HEK293 (cell line): ENCODE data around the gene CACNA1H.
"Not testable (repeated sequence)": the region's sequence is repeated elsewhere in the genome, so short reads cannot be mapped to it uniquely, and the experiment has no call there.

Experiments used
- CTCF ChIA-PET: fragments of 350-600 bp; formaldehyde crosslinking; extraction: SDS; loops from one replicate; lab custom pipeline; 2021; ENCODE audit warnings: antibody characterized with exemption; lab: Yijun Ruan, JAX
- POLR2A ChIA-PET: fragments of 300-600 bp; formaldehyde crosslinking; extraction: SDS; loops from one replicate; lab custom pipeline; 2020; ENCODE audit warnings: antibody characterized with exemption, inconsistent platforms; lab: Yijun Ruan, JAX
- H3K27ac ChIP-seq: fragments of 200-500 bp; sonication (Bioruptor generic); 2 replicates; pipeline ENCODE4 v1.5.1; 2014; ENCODE audit warnings: low read depth, low read length, control low read depth, inconsistent platforms; ENCODE audit errors: extremely low read depth
- H3K36me3 ChIP-seq, 2 experiments: fragments of 200-500 bp in 1 of 2; sonication (Bioruptor generic) in 1 of 2; 1 replicate in 1 of 2; 2 replicates in 1 of 2; pipeline ENCODE4 v1.5.1; 2014 to 2017; ENCODE audit warnings: inconsistent platforms in 2 of 2, low read length in 2 of 2; ENCODE audit not compliant: control insufficient read depth in 2 of 2, insufficient read depth in 1 of 2
- H3K4me1 ChIP-seq: fragments of 200-500 bp; sonication (Bioruptor generic); 2 replicates; pipeline ENCODE4 v1.5.1; 2014; ENCODE audit warnings: mild to moderate bottlenecking, low read length, inconsistent platforms; ENCODE audit not compliant: control insufficient read depth, insufficient read depth
- H3K4me3 ChIP-seq: 2 replicates; pipeline ENCODE4 v1.5.1; 2011; ENCODE audit warnings: low read depth, mild to moderate bottlenecking, control low read depth, low read length, moderate library complexity
- H3K9me3 ChIP-seq: fragments of 200-500 bp; sonication (Bioruptor generic); 2 replicates; pipeline ENCODE4 v1.5.1; 2014; ENCODE audit warnings: low read depth, low read length, inconsistent platforms; ENCODE audit not compliant: control insufficient read depth, insufficient read depth
- GLIS1 ChIP-seq: fragments of 450-650 bp; formaldehyde crosslinking; IDR thresholded peaks from 2 replicates; pipeline ENCODE4 v1.5.1; 2016; ENCODE audit warnings: missing biosample characterization, missing genetic modification characterization
- SP2 ChIP-seq: fragments of 450-650 bp; formaldehyde crosslinking; IDR thresholded peaks from 2 replicates; pipeline ENCODE4 v1.5.1; 2016; ENCODE audit warnings: missing biosample characterization, missing genetic modification characterization
- ZBTB44 ChIP-seq: fragments of 450-650 bp; IDR thresholded peaks from 2 replicates; pipeline ENCODE4 v1.5.1; 2018; ENCODE audit warnings: missing biosample characterization, mild to moderate bottlenecking, missing genetic modification characterization
- ZBTB7A ChIP-seq: fragments of 450-650 bp; formaldehyde crosslinking; IDR thresholded peaks from 2 replicates; pipeline ENCODE4 v1.5.1; 2016; ENCODE audit warnings: low read depth, missing biosample characterization, missing genetic modification characterization
- ZFP37 ChIP-seq: fragments of 450-650 bp; formaldehyde crosslinking; IDR thresholded peaks from 2 replicates; pipeline ENCODE4 v1.5.1; 2016; ENCODE audit warnings: missing biosample characterization, missing genetic modification characterization
- ZNF121 ChIP-seq: fragments of 450-650 bp; formaldehyde crosslinking; IDR thresholded peaks from 2 replicates; pipeline ENCODE4 v1.5.1; 2016; ENCODE audit warnings: missing biosample characterization, missing genetic modification characterization
- ZNF16 ChIP-seq: fragments of 450-650 bp; formaldehyde crosslinking; IDR thresholded peaks from 2 replicates; pipeline ENCODE4 v1.5.1; 2016; ENCODE audit warnings: low read depth, missing biosample characterization, missing genetic modification characterization
- ZNF18 ChIP-seq: fragments of 450-650 bp; formaldehyde crosslinking; IDR thresholded peaks from 2 replicates; pipeline ENCODE4 v1.5.1; 2016; ENCODE audit warnings: missing biosample characterization, missing genetic modification characterization
- ZNF335 ChIP-seq: fragments of 450-650 bp; formaldehyde crosslinking; conservative IDR thresholded peaks from 2 replicates; pipeline ENCODE4 v1.5.1; 2016; ENCODE audit warnings: missing biosample characterization, missing genetic modification characterization
- ZNF521 ChIP-seq: fragments of 450-650 bp; formaldehyde crosslinking; IDR thresholded peaks from 2 replicates; pipeline ENCODE4 v1.5.1; 2017; ENCODE audit warnings: missing biosample characterization, mild to moderate bottlenecking, missing genetic modification characterization
- ZNF600 ChIP-seq: fragments of 450-650 bp; formaldehyde crosslinking; IDR thresholded peaks from 2 replicates; pipeline ENCODE4 v1.5.1; 2016; ENCODE audit warnings: missing biosample characterization, missing genetic modification characterization
- ZSCAN4 ChIP-seq: fragments of 450-650 bp; formaldehyde crosslinking; IDR thresholded peaks from 2 replicates; pipeline ENCODE4 v1.5.1; 2017; ENCODE audit warnings: missing biosample characterization, missing genetic modification characterization
- TF ChIP-seq, protein P1 (sequence below): fragments of 450-650 bp; formaldehyde crosslinking; IDR thresholded peaks from 2 replicates; pipeline ENCODE4 v1.5.1; 2016; ENCODE audit warnings: missing biosample characterization, missing genetic modification characterization
- TF ChIP-seq, protein P2 (sequence below): fragments of 450-650 bp; formaldehyde crosslinking; IDR thresholded peaks from 2 replicates; pipeline ENCODE4 v1.5.1; 2016; ENCODE audit warnings: missing biosample characterization, missing genetic modification characterization

Gene CACNA1H

GRCh38 chr16:1188432-1189189, 35.7 kb downstream of the CACNA1H start (continued):
- TF ChIP-seq, protein P1, sequence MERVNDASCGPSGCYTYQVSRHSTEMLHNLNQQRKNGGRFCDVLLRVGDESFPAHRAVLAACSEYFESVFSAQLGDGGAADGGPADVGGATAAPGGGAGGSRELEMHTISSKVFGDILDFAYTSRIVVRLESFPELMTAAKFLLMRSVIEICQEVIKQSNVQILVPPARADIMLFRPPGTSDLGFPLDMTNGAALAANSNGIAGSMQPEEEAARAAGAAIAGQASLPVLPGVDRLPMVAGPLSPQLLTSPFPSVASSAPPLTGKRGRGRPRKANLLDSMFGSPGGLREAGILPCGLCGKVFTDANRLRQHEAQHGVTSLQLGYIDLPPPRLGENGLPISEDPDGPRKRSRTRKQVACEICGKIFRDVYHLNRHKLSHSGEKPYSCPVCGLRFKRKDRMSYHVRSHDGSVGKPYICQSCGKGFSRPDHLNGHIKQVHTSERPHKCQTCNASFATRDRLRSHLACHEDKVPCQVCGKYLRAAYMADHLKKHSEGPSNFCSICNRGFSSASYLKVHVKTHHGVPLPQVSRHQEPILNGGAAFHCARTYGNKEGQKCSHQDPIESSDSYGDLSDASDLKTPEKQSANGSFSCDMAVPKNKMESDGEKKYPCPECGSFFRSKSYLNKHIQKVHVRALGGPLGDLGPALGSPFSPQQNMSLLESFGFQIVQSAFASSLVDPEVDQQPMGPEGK, result peak; percentile 55

- ChIA-PET POLR2A (no interaction called here), CTCF (interaction anchor here (0.6 kb wide), 1 partner anchor 52 kb away, joined by 3 read pairs; no protein-coding TSS in a partner anchor)
- Histone ChIP-seq H3K9me3 (no peaks in the 10 kb centered on the region), H3K36me3 (no peaks in the 10 kb centered on the region), H3K27ac (no peak overlapping the region), H3K4me3 (no peak overlapping the region), H3K4me1 (no peaks in the 10 kb centered on the region)
- peak; percentile 28; the same call in 1 of the 2 replicates for TF ChIP-seq ZNF121 (tag by site-specific recombination)
- no peak for TF ChIP-seq ZFP37
These were observed 36.5 kb downstream of the CACNA1H start for GRCh38 chr16:1189455-1189854.

GRCh38 chr16:1190789-1191188, 37.9 kb downstream of the CACNA1H start:
- H3K27ac ChIP-seq, H3K9me3 ChIP-seq, H3K4me1 ChIP-seq, H3K36me3 ChIP-seq, POLR2A ChIA-PET, CTCF ChIA-PET, H3K4me3 ChIP-seq: not testable (repeated sequence)

DNA sequence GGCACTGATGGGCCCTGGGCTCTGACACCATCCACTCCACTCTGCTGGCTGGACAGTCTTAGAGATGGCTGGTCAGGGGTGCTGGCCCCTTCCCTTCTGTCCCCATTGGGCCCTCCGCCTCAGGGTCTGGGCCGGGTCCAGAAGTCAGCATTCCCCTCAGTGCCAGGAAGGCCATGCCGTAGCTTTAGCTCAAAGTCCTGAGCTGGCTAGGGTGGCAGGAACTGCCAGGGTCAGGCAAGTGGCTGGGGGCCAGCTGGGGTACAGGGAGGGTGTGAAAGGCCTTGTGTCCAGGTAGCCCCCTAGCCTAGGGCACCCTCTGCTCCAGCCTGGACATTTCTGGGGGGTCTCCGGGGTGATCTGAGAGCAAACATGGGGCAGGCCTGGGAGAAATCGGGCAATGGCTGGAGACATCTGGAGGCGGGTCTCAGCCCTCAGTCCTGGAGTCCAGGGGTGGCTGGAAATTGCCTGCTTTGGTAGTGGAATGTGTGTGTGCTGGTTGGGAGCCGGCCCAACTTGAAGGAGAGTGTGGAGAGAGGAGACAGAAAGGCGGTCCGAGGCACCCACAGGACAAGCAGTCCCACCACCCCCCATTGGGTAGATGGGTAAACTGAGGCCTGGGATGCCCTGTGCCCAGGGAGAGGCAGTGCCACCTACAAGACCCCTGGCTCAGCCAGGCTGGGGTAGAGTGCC, 39.6 kb downstream of the CACNA1H start:
- POLR2A ChIA-PET, result no interaction called here
- no peaks in the 10 kb centered on the region for H3K36me3 ChIP-seq
- no peaks in the 10 kb centered on the region for H3K9me3 ChIP-seq
- H3K4me1 ChIP-seq, result peaks cover 3% of the 10 kb centered on the region; the same call in 1 of the 2 replicates
- no peak overlapping the region for H3K4me3 ChIP-seq
- TF ChIP-seq ZNF600 (tag by site-specific recombination) (peak; percentile 87), ZNF335 (tag by site-specific recombination) (peak; percentile 83), SP2 (tag by site-specific recombination) (0 out of 2 replicates have a peak, but pooled peaks have one; percentile 6), ZSCAN4 (no peak), ZBTB7A (no peak), ZNF521 (tag by site-specific recombination) (no peak)
- no peak overlapping the region for H3K27ac ChIP-seq
- CTCF ChIA-PET, result interaction anchor here (0.6 to 1.8 kb wide), 3 partner anchors 8 to 82 kb away, joined by 3 to 6 read pairs (median 3); no protein-coding TSS in a partner anchor

DNA sequence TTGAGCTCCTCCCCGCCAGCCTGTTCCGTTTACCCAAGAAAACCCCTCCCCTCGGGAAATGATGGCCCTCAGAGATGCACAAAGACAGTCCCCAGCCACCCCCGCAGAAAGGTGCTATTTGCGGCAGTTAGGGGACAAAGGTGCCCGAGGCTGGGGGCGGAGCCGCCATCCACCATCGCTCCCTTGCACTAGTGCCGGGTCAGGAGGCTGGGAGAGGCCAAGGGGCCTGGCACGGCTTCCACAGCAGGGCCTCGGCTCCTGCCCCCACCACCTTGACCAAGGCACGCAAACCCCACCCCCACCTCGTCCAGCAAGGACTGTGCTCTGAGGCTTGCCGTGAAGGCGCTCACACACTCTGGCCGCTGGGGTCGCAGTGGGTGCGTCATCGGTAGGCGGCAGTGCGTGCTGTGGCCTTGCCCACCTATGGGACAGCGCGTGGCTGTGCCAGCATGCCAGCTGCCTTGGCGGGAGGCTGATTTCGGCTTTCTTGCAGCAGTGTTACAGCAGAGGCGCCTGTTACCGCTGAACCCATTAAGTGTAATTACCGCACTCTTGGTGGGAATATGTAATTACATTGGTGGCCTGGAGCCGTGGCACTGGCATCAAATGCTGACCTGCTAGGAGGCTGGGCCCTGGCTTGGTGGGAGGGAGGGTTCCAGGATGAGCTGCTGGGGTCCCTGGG, 40.4 kb downstream of the CACNA1H start:
- peaks cover 3% of the 10 kb centered on the region; the same call in 1 of the 2 replicates for H3K4me1 ChIP-seq
- no peaks in the 10 kb centered on the region for H3K36me3 ChIP-seq
- no peaks in the 10 kb centered on the region for H3K9me3 ChIP-seq
- H3K4me3 ChIP-seq, result no peak overlapping the region
- H3K27ac ChIP-seq, result no peak overlapping the region
- ChIA-PET CTCF (interaction anchor here (0.6 to 1.8 kb wide), 5 partner anchors 9 to 101 kb away, joined by 3 to 6 read pairs (median 4); no protein-coding TSS in a partner anchor), POLR2A (no interaction called here)
- TF ChIP-seq, protein P2, sequence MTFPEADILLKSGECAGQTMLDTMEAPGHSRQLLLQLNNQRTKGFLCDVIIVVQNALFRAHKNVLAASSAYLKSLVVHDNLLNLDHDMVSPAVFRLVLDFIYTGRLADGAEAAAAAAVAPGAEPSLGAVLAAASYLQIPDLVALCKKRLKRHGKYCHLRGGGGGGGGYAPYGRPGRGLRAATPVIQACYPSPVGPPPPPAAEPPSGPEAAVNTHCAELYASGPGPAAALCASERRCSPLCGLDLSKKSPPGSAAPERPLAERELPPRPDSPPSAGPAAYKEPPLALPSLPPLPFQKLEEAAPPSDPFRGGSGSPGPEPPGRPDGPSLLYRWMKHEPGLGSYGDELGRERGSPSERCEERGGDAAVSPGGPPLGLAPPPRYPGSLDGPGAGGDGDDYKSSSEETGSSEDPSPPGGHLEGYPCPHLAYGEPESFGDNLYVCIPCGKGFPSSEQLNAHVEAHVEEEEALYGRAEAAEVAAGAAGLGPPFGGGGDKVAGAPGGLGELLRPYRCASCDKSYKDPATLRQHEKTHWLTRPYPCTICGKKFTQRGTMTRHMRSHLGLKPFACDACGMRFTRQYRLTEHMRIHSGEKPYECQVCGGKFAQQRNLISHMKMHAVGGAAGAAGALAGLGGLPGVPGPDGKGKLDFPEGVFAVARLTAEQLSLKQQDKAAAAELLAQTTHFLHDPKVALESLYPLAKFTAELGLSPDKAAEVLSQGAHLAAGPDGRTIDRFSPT (tag by site-specific recombination), result peak; percentile 45; the same call in 1 of the 2 replicates
- TF ChIP-seq ZNF18, result peak; percentile 66; the same call in 1 of the 2 replicates
- peak; percentile 66 for TF ChIP-seq ZBTB44
- TF ChIP-seq GLIS1, result peak; percentile 71
- no peak for TF ChIP-seq ZNF16 (tag by site-specific recombination)
